ENCODE results near the gene CCNF. TPM values are rescaled to one million over a fixed set of nuclear protein-coding genes. Genes with fewer than 3 reads are reported as not detected.

CCNF gene
- total and polyA plus RNA-seq, 9 of the 15 experiments (the other 6 are each of a cell fraction or from before 2014, with no cell fraction given): 4.1 to 70.1 (median 29.5) TPM

DNA sequence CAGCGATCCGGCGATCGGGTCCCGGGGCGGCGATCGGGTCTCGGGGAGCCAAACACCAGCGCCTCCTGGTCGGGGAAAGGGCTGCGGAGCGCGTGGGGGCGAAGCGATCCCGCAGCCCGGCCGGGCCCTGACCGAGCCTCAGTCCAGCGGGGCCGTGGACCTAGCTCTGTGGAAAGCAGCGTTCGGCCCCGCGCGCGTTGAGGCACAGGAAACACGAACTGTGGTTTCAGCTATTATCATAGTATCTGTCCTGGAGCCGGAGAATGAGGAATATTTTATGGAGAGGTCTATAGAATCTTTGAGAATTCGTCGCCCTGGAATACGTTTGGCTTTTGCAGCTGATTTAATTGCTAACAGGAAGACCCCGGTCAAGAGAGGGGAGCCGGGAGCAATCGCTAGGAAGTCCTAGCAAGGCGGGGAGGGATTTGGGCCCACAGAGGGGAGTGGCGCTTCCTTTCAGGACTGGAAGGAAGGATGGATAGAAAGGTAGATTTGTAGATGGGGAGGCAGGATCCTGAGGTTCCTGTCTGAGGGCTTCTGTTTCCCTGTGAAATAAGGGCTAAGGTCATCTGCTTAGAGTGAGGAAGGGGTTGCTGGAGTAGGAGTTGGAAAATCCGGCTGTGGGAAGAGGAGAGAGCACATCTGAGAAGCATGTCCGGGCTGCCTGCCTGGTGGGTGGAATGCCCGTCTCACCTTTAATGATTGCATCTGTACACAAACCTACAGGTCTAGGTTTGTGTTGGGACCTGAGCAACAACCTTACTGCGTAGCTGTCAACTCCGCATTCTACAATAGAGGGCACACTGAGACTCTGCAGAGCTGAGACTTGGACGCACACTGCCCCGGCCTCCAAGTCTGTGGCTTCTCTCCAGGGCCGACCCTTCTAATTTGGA, 770 bp downstream of the CCNF start (continued):
- TF ChIP-seq, protein P1, sequence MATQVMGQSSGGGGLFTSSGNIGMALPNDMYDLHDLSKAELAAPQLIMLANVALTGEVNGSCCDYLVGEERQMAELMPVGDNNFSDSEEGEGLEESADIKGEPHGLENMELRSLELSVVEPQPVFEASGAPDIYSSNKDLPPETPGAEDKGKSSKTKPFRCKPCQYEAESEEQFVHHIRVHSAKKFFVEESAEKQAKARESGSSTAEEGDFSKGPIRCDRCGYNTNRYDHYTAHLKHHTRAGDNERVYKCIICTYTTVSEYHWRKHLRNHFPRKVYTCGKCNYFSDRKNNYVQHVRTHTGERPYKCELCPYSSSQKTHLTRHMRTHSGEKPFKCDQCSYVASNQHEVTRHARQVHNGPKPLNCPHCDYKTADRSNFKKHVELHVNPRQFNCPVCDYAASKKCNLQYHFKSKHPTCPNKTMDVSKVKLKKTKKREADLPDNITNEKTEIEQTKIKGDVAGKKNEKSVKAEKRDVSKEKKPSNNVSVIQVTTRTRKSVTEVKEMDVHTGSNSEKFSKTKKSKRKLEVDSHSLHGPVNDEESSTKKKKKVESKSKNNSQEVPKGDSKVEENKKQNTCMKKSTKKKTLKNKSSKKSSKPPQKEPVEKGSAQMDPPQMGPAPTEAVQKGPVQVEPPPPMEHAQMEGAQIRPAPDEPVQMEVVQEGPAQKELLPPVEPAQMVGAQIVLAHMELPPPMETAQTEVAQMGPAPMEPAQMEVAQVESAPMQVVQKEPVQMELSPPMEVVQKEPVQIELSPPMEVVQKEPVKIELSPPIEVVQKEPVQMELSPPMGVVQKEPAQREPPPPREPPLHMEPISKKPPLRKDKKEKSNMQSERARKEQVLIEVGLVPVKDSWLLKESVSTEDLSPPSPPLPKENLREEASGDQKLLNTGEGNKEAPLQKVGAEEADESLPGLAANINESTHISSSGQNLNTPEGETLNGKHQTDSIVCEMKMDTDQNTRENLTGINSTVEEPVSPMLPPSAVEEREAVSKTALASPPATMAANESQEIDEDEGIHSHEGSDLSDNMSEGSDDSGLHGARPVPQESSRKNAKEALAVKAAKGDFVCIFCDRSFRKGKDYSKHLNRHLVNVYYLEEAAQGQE (IDR thresholded peaks at IDR 0.05; ENCODE audit: borderline replicate concordance): peak; percentile 36
- TF ChIP-seq, protein P1 (CRISPR knock-in tag; IDR thresholded peaks at IDR 0.05; ENCODE audit: low read depth): no peak
- TF ChIP-seq BRF1 (IDR thresholded peaks at IDR 0.05; ENCODE audit: borderline replicate concordance, extremely low read depth, insufficient read length): no peak
- TF ChIP-seq ZBTB1 (CRISPR knock-in tag; IDR thresholded peaks at IDR 0.05; ENCODE audit: borderline replicate concordance, low read depth): 0 out of 2 replicates have a peak, but pooled peaks have one; percentile 29
- no peak for TF ChIP-seq SAP30 (IDR thresholded peaks at IDR 0.05; ENCODE audit: borderline replicate concordance, insufficient read depth, low read depth, low read length, poor library complexity, severe bottlenecking)
- TF ChIP-seq ZNF766 (CRISPR knock-in tag; conservative IDR thresholded peaks at IDR 0.05): no peak
- TF ChIP-seq DACH1 (IDR thresholded peaks at IDR 0.05; ENCODE audit: partially characterized antibody): no peak
- 0 out of 2 replicates have a peak, but pooled peaks have one; percentile 12 for TF ChIP-seq CC2D1A (IDR thresholded peaks at IDR 0.05)
- TF ChIP-seq, protein P2, sequence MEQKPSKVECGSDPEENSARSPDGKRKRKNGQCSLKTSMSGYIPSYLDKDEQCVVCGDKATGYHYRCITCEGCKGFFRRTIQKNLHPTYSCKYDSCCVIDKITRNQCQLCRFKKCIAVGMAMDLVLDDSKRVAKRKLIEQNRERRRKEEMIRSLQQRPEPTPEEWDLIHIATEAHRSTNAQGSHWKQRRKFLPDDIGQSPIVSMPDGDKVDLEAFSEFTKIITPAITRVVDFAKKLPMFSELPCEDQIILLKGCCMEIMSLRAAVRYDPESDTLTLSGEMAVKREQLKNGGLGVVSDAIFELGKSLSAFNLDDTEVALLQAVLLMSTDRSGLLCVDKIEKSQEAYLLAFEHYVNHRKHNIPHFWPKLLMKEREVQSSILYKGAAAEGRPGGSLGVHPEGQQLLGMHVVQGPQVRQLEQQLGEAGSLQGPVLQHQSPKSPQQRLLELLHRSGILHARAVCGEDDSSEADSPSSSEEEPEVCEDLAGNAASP (IDR thresholded peaks at IDR 0.05): no peak
- TF ChIP-seq ILF3 (IDR thresholded peaks at IDR 0.05; ENCODE audit: borderline replicate concordance): no peak
- TF ChIP-seq ZNF695 (CRISPR knock-in tag; IDR thresholded peaks at IDR 0.05): no peak
- TF ChIP-seq RBBP5 (IDR thresholded peaks at IDR 0.05; ENCODE audit: borderline replicate concordance, insufficient read depth, low read length, poor library complexity, severe bottlenecking): peak; percentile 13
- TF ChIP-seq ERF (CRISPR knock-in tag; IDR thresholded peaks at IDR 0.05): no peak

Measured in K562 (cell line).